ENCODE results near the gene GRM7.

DNA sequence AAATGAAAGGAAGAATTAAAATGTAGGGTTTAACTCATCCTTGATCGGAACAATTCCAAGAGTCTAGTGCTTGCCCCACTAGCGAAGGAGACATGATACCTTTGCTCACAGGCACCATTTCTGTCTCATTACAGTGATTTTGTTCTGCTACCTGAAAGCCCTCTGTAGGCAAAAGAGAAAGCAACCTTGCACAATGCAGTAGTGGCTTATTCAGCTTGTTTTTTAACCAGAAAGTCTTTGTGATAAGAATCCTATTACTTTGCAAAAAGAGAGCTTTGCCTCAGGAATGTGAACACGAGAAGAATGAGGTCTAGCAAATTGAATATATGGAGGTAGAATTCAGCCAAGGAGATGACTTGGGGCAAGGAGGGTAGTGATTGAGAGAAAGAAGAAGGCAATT, 684.4 kb downstream of the GRM7 start:
- TF ChIP-seq CTCF (IDR thresholded peaks at IDR 0.05 in 4 of 5, conservative IDR thresholded peaks at IDR 0.05 in 1 of 5) = no peak
- no peak for TF ChIP-seq POLR2A (IDR thresholded peaks at IDR 0.05)

Data from gastrocnemius medialis (tissue), 4 donors.